Activated B cell treated with CpG ODN at 0.5 μM for 24 hours (primary cell): Measurements from ENCODE around the gene PHKA2. TPM values are rescaled to one million over a fixed set of nuclear protein-coding genes. Genes with fewer than 3 reads are reported as not detected.
"Not testable (repeated sequence)": the region's sequence is repeated elsewhere in the genome, so short reads cannot be mapped to it uniquely, and the experiment has no call there.

ENCODE experiments used
- ATAC-seq: fragments of 200-7000 bp; cut with Tn5 transposase; one replicate; pipeline ENCODE4 v1.10.0; 2021; ENCODE audit warnings: low read depth, mild to moderate bottlenecking, moderate library complexity
- CTCF ChIA-PET: fragments of 350-600 bp; sonication (Branson Sonifier 250); formaldehyde crosslinking; loops from one replicate; lab custom pipeline; 2021; ENCODE audit warnings: antibody characterized with exemption; lab: Charles Lee
- POLR2A ChIA-PET: fragments of 350-600 bp; sonication (Branson Sonifier 250); formaldehyde crosslinking; loops from one replicate; lab custom pipeline; 2021; ENCODE audit warnings: antibody characterized with exemption; lab: Charles Lee
- DNase-seq: peaks from one replicate; pipeline ENCODE4 v3.0.0; 2022
- H3K27ac Mint-ChIP-seq: one replicate; pipeline ENCODE4 v1.8.0; 2020; ENCODE audit warnings: mixed read lengths
- H3K27me3 Mint-ChIP-seq: one replicate; pipeline ENCODE4 v1.8.0; 2021; ENCODE audit warnings: mixed read lengths
- H3K36me3 Mint-ChIP-seq: one replicate; pipeline ENCODE4 v1.8.0; 2021; ENCODE audit warnings: low read depth, mixed read lengths
- H3K4me1 Mint-ChIP-seq: one replicate; pipeline ENCODE4 v1.8.0; 2021; ENCODE audit warnings: mixed read lengths
- H3K4me3 Mint-ChIP-seq: one replicate; pipeline ENCODE4 v1.8.0; 2020; ENCODE audit warnings: mild to moderate bottlenecking, mixed read lengths
- H3K9me3 Mint-ChIP-seq: one replicate; pipeline ENCODE4 v1.8.0; 2020; ENCODE audit warnings: mixed read lengths
- CTCF ChIP-seq: fragments of 200-600 bp; IDR thresholded peaks from one replicate; pipeline ENCODE4 v1.8.0; 2022; ENCODE audit warnings: antibody characterized with exemption, mild to moderate bottlenecking
- intact Hi-C: fragments of 100-400 bp; cut with micrococcal nuclease; formaldehyde crosslinking; loops from one replicate; pipeline ENCODE4 v1.15.1; 2024
- total RNA-seq: library from RNA; stranded (reverse); gene quantifications from 2 replicates; pipeline ENCODE4 v1.2.3, GENCODE V29; 2022

PHKA2 gene
- total RNA-seq, 1 donor from 2014 or later: 41.9 TPM

- TF ChIP-seq CTCF: no peak
- CTCF ChIA-PET: no interaction called here
- no peaks in the 10 kb centered on the region for H3K9me3 Mint-ChIP-seq
- no peak for ATAC-seq
- H3K27ac Mint-ChIP-seq: no peak overlapping the region
- intact Hi-C loops: no loop called here
- POLR2A ChIA-PET: no interaction called here
- no peaks in the 10 kb centered on the region for H3K4me1 Mint-ChIP-seq
- H3K36me3 Mint-ChIP-seq: no peaks in the 10 kb centered on the region
- no peak overlapping the region for H3K4me3 Mint-ChIP-seq
- H3K27me3 Mint-ChIP-seq: no peaks in the 10 kb centered on the region
- no peak for DNase-seq
Observed at GRCh38 chrX:19017271-19017670, 33.4 kb upstream of the PHKA2 start.

GRCh38 chrX:19016614-19017013 is 32.7 kb upstream of the PHKA2 start:
- H3K4me1 Mint-ChIP-seq, H3K9me3 Mint-ChIP-seq, intact Hi-C loops, POLR2A ChIA-PET, H3K27ac Mint-ChIP-seq, H3K36me3 Mint-ChIP-seq, DNase-seq, H3K4me3 Mint-ChIP-seq, CTCF ChIA-PET, ATAC-seq, H3K27me3 Mint-ChIP-seq: not testable (repeated sequence)

- ATAC-seq (no peak), DNase-seq (no peak)
- intact Hi-C loops: no loop called here
- Mint-ChIP-seq H3K4me3 (no peak overlapping the region), H3K4me1 (no peaks in the 10 kb centered on the region), H3K36me3 (no peaks in the 10 kb centered on the region), H3K27ac (no peak overlapping the region), H3K9me3 (no peaks in the 10 kb centered on the region), H3K27me3 (no peaks in the 10 kb centered on the region)
- ChIA-PET CTCF (no interaction called here), POLR2A (no interaction called here)
- no peak for TF ChIP-seq CTCF
Observed at GRCh38 chrX:19007868-19008267, 24.0 kb upstream of the PHKA2 start.

- CTCF ChIA-PET: no interaction called here
- no peaks in the 10 kb centered on the region for H3K36me3 Mint-ChIP-seq
- no peak for ATAC-seq
Observed at GRCh38 chrX:19007011-19007410, 23.1 kb upstream of the PHKA2 start.

GRCh38 chrX:19005909-19006308 is 22.0 kb upstream of the PHKA2 start:
- no peak for DNase-seq
- no peaks in the 10 kb centered on the region for H3K9me3 Mint-ChIP-seq
- no peak overlapping the region for H3K4me3 Mint-ChIP-seq
- no peak for TF ChIP-seq CTCF
- no peaks in the 10 kb centered on the region for H3K27me3 Mint-ChIP-seq
- ATAC-seq: no peak
- ChIA-PET CTCF (no interaction called here), POLR2A (no interaction called here)
- no peak overlapping the region for H3K27ac Mint-ChIP-seq
- intact Hi-C loops: no loop called here
- no peaks in the 10 kb centered on the region for H3K4me1 Mint-ChIP-seq
- no peaks in the 10 kb centered on the region for H3K36me3 Mint-ChIP-seq

More at GRCh38 chrX:19007011-19007410, 23.1 kb upstream of the PHKA2 start:
- Mint-ChIP-seq H3K4me1 (no peaks in the 10 kb centered on the region), H3K27ac (no peak overlapping the region), H3K9me3 (no peaks in the 10 kb centered on the region), H3K27me3 (no peaks in the 10 kb centered on the region), H3K4me3 (no peak overlapping the region)
- DNase-seq: no peak
- intact Hi-C loops: no loop called here
- POLR2A ChIA-PET: no interaction called here
- TF ChIP-seq CTCF: no peak

GRCh38 chrX:19003756-19004155 is 19.8 kb upstream of the PHKA2 start:
- H3K9me3 Mint-ChIP-seq: no peaks in the 10 kb centered on the region
- CTCF ChIA-PET: no interaction called here
- H3K4me1 Mint-ChIP-seq: no peaks in the 10 kb centered on the region
- no peaks in the 10 kb centered on the region for H3K27me3 Mint-ChIP-seq
- H3K36me3 Mint-ChIP-seq: no peaks in the 10 kb centered on the region
- no peak overlapping the region for H3K4me3 Mint-ChIP-seq
- POLR2A ChIA-PET: no interaction called here
- TF ChIP-seq CTCF: no peak
- no peak for ATAC-seq
- H3K27ac Mint-ChIP-seq: no peak overlapping the region
- intact Hi-C loops: no loop called here
- no peak for DNase-seq
